K562 (cell line): ENCODE results near the gene IP6K1. TPM values are rescaled to one million over a fixed set of nuclear protein-coding genes. Genes with fewer than 3 reads are reported as not detected.

ENCODE experiments used
- CBFA2T3 ChIP-seq: fragments of 450-650 bp; IDR thresholded peaks from 2 replicates; pipeline ENCODE4 v1.6.1; 2017
- ERF ChIP-seq: fragments of 450-650 bp; formaldehyde crosslinking; IDR thresholded peaks from 2 replicates; pipeline ENCODE4 v1.4.0; 2020; ENCODE audit warnings: mild to moderate bottlenecking, mixed read lengths
- FIP1L1 ChIP-seq: fragments of 200-400 bp; formaldehyde crosslinking; IDR thresholded peaks from 2 replicates; pipeline ENCODE4 v1.6.1; 2018; ENCODE audit warnings: mild to moderate bottlenecking, low read depth, low read length; ENCODE audit not compliant: poor library complexity, severe bottlenecking
- HMGN3 ChIP-seq: IDR thresholded peaks from 2 replicates; pipeline ENCODE4 v1.6.1; 2011; ENCODE audit warnings: borderline replicate concordance, low read depth, mild to moderate bottlenecking, mixed read lengths, low read length; ENCODE audit not compliant: insufficient read length; ENCODE audit errors: extremely low read depth
- JUND ChIP-seq, 2 experiments: IDR thresholded peaks; 2 replicates in 1 of 2; 3 replicates in 1 of 2; pipeline ENCODE4 v1.6.1; 2011; ENCODE audit warnings: borderline replicate concordance in 2 of 2, low read depth in 2 of 2, low read length in 2 of 2, improper control_type of control experiment in 1 of 2, missing biosample characterization in 1 of 2, missing genetic modification characterization in 1 of 2, missing genetic modification reagents in 1 of 2
- NFIC ChIP-seq: fragments of 450-650 bp; IDR thresholded peaks from 2 replicates; pipeline ENCODE4 v1.6.1; 2017; ENCODE audit warnings: mild to moderate bottlenecking, inconsistent platforms
- NR2F6 ChIP-seq: fragments of 450-650 bp; formaldehyde crosslinking; IDR thresholded peaks from 2 replicates; pipeline ENCODE4 v1.4.0; 2020; ENCODE audit warnings: mild to moderate bottlenecking
- POLR2AphosphoS5 ChIP-seq: IDR thresholded peaks from 2 replicates; pipeline ENCODE4 v1.6.1; 2011; ENCODE audit warnings: mild to moderate bottlenecking, low read depth, low read length, moderate library complexity; ENCODE audit not compliant: control insufficient read depth, insufficient read depth
- ZNF324 ChIP-seq: fragments of 250-450 bp; sonication (Bioruptor Pico); IDR thresholded peaks from 2 replicates; pipeline ENCODE4 v1.4.0; 2020; ENCODE audit warnings: mild to moderate bottlenecking
- polyA plus RNA-seq, 8 experiments: library from polyadenylated mRNA; depleted of rRNA in 4 of 8; stranded (reverse) in 5 of 8; unstranded in 3 of 8; fragments of >200 nt; fragmentation: Nextera tagmentation in 2 of 8; fragmentation: Illumina TruSeq in 1 of 8; extraction: Ambion mirVana in 2 of 8; extraction: Trizol in 1 of 8; gene quantifications; 2 replicates each; pipeline versions ENCODE4 v1.2.1 to v1.2.3, GENCODE V29; 2011 to 2014; ENCODE audit warnings: inconsistent platforms in 1 of 8, missing spikeins in 1 of 8
- total RNA-seq, 7 experiments: library from RNA; depleted of rRNA in 6 of 7; stranded (reverse); fragments of >200 nt in 6 of 7; fragmentation: Illumina TruSeq in 2 of 7; extraction: Trizol in 2 of 7; gene quantifications; 2 replicates each; pipeline versions ENCODE4 v1.2.1 to v1.2.3, GENCODE V29; 2011 to 2021; ENCODE audit warnings: low replicate concordance in 1 of 7
- TF ChIP-seq, protein P1 (sequence below): fragments of 250-450 bp; sonication (Bioruptor Pico); IDR thresholded peaks from 2 replicates; pipeline ENCODE4 v1.4.0; 2020; ENCODE audit warnings: mild to moderate bottlenecking, moderate library complexity
- TF ChIP-seq, protein P2 (sequence below): sonication (generic); formaldehyde crosslinking; IDR thresholded peaks from 2 replicates; pipeline ENCODE4 v1.9.0; 2022; ENCODE audit warnings: mild to moderate bottlenecking, missing genetic modification reagents
- TF ChIP-seq, protein P3 (sequence below), 2 experiments: fragments of 450-650 bp in 1 of 2; sonication (generic) in 1 of 2; formaldehyde crosslinking in 1 of 2; IDR thresholded peaks; 2 replicates each; pipeline versions ENCODE4 v1.7.1 to v1.9.0; 2016 to 2022; ENCODE audit warnings: inconsistent platforms in 1 of 2, mild to moderate bottlenecking in 1 of 2, missing genetic modification reagents in 1 of 2

The IP6K1 gene
- total and polyA plus RNA-seq, 9 of the 15 experiments (the other 6 are each of a cell fraction or from before 2014, with no cell fraction given) = 0.46 to 29.2 (median 13.1) TPM

DNA sequence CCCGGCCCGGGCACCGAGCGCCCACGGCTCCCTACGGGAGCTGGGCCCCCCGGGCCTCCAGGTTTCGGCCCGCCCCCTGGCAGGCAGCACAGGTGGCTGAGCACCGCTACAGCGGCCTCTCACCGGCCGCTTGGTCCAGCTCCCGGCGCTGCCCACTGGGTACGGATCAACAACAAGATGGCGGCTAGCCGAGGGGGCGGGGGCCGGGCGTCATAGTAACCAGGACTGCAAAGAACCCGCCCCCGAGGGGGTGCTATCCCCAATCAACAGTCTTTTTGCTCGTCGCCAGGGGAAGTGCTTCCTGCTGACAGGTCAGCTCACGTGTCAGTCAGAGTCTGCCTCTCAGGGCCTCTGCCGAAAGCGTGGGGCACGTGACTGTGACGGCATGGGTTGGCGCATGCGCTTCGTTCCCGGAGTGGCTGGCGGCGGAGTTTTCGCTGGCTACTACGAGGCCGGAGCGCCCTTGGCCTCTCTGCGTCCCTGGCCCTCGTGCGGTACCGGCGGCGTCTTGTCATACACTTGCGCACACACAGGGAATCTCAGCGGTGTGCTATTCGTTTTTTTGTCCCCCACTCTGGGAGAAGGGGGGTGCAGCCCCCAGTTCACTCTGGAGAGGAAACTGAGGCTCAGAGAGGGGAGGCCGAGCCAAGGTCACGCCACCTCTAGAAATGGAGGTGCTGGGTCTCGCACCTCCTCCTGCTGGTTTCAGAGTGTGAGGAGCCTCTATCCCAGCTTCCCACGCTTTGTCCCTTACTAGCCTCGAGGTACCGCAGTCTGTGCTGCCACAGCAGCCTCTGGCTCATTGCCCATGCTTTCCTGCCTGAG, at the start of gene IP6K1 (continued):
- TF ChIP-seq, protein P1, sequence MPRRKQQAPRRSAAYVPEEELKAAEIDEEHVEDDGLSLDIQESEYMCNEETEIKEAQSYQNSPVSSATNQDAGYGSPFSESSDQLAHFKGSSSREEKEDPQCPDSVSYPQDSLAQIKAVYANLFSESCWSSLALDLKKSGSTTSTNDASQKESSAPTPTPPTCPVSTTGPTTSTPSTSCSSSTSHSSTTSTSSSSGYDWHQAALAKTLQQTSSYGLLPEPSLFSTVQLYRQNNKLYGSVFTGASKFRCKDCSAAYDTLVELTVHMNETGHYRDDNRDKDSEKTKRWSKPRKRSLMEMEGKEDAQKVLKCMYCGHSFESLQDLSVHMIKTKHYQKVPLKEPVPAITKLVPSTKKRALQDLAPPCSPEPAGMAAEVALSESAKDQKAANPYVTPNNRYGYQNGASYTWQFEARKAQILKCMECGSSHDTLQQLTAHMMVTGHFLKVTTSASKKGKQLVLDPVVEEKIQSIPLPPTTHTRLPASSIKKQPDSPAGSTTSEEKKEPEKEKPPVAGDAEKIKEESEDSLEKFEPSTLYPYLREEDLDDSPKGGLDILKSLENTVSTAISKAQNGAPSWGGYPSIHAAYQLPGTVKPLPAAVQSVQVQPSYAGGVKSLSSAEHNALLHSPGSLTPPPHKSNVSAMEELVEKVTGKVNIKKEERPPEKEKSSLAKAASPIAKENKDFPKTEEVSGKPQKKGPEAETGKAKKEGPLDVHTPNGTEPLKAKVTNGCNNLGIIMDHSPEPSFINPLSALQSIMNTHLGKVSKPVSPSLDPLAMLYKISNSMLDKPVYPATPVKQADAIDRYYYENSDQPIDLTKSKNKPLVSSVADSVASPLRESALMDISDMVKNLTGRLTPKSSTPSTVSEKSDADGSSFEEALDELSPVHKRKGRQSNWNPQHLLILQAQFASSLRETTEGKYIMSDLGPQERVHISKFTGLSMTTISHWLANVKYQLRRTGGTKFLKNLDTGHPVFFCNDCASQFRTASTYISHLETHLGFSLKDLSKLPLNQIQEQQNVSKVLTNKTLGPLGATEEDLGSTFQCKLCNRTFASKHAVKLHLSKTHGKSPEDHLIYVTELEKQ = no peak
- TF ChIP-seq POLR2AphosphoS5 (peak; percentile 47; the same call in 1 of the 2 replicates), CBFA2T3 (no peak), ERF (CRISPR knock-in tag) (peak; percentile 65; the same call in 1 of the 2 replicates), NR2F6 (CRISPR knock-in tag) (peak; percentile 57; the same call in 1 of the 2 replicates), NFIC (peak; percentile 68), FIP1L1 (peak; percentile 30), ZNF324 (no peak), HMGN3 (peak; percentile 54), JUND (IDR thresholded peaks at IDR 0.05; ENCODE audit: borderline replicate concordance, low read depth, low read length) (no peak), JUND (tag; IDR thresholded peaks at IDR 0.05; ENCODE audit: borderline replicate concordance, low read depth, low read length) (peak; percentile 29; the same call in 1 of the 3 replicates)
- TF ChIP-seq, protein P2, sequence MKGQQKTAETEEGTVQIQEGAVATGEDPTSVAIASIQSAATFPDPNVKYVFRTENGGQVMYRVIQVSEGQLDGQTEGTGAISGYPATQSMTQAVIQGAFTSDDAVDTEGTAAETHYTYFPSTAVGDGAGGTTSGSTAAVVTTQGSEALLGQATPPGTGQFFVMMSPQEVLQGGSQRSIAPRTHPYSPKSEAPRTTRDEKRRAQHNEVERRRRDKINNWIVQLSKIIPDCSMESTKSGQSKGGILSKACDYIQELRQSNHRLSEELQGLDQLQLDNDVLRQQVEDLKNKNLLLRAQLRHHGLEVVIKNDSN = peak; percentile 100
- TF ChIP-seq, protein P3, sequence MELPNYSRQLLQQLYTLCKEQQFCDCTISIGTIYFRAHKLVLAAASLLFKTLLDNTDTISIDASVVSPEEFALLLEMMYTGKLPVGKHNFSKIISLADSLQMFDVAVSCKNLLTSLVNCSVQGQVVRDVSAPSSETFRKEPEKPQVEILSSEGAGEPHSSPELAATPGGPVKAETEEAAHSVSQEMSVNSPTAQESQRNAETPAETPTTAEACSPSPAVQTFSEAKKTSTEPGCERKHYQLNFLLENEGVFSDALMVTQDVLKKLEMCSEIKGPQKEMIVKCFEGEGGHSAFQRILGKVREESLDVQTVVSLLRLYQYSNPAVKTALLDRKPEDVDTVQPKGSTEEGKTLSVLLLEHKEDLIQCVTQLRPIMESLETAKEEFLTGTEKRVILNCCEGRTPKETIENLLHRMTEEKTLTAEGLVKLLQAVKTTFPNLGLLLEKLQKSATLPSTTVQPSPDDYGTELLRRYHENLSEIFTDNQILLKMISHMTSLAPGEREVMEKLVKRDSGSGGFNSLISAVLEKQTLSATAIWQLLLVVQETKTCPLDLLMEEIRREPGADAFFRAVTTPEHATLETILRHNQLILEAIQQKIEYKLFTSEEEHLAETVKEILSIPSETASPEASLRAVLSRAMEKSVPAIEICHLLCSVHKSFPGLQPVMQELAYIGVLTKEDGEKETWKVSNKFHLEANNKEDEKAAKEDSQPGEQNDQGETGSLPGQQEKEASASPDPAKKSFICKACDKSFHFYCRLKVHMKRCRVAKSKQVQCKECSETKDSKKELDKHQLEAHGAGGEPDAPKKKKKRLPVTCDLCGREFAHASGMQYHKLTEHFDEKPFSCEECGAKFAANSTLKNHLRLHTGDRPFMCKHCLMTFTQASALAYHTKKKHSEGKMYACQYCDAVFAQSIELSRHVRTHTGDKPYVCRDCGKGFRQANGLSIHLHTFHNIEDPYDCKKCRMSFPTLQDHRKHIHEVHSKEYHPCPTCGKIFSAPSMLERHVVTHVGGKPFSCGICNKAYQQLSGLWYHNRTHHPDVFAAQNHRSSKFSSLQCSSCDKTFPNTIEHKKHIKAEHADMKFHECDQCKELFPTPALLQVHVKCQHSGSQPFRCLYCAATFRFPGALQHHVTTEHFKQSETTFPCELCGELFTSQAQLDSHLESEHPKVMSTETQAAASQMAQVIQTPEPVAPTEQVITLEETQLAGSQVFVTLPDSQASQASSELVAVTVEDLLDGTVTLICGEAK (IDR thresholded peaks at IDR 0.05) = peak; percentile 69
- TF ChIP-seq, protein P3 (CRISPR knock-in tag; IDR thresholded peaks at IDR 0.05) = no peak
